Measurements from ENCODE around the gene SPATS2L.

Gene SPATS2L

GRCh38 chr2:200363279-200363678 lies 56.8 kb downstream of the SPATS2L start:
- H2AFZ ChIP-seq (ENCODE audit: low read depth, low read length, severe bottlenecking) = no peak overlapping the region

GRCh38 chr2:200364142-200364541 lies 57.6 kb downstream of the SPATS2L start:
- H3K9ac ChIP-seq (ENCODE audit: low read length) = no peak overlapping the region
- no peak for TF ChIP-seq EZH2phosphoT487 (conservative IDR thresholded peaks at IDR 0.05; ENCODE audit: low read length)
- TF ChIP-seq CTCF (IDR thresholded peaks at IDR 0.05; ENCODE audit: insufficient read depth, low read length, poor library complexity, severe bottlenecking) = no peak
- no peak overlapping the region for H3K4me2 ChIP-seq (ENCODE audit: low read depth, low read length, poor library complexity, severe bottlenecking)
- H3K9me3 ChIP-seq (ENCODE audit: insufficient read depth, low read length) = no peaks in the 10 kb centered on the region
- H3F3A ChIP-seq (ENCODE audit: insufficient read depth) = no peaks in the 10 kb centered on the region
- H2AFZ ChIP-seq (ENCODE audit: low read depth, low read length, severe bottlenecking) = no peak overlapping the region
- no peaks in the 10 kb centered on the region for H3K36me3 ChIP-seq (ENCODE audit: low read length)
- H3K79me2 ChIP-seq (ENCODE audit: insufficient read depth, low read length) = no peaks in the 10 kb centered on the region
- no peak overlapping the region for H3K4me3 ChIP-seq (ENCODE audit: insufficient read depth, low read length, poor library complexity, severe bottlenecking)
- no peaks in the 10 kb centered on the region for H3K9me2 ChIP-seq (replicated peaks; ENCODE audit: insufficient read depth, low read length)
- no peaks in the 10 kb centered on the region for H3K27me3 ChIP-seq (ENCODE audit: low read length)
- no peaks in the 10 kb centered on the region for H4K20me1 ChIP-seq (ENCODE audit: low read depth, low read length)
- H3K27ac ChIP-seq (ENCODE audit: low read depth, low read length) = no peak overlapping the region

More at GRCh38 chr2:200363279-200363678, 56.8 kb downstream of the SPATS2L start:
- TF ChIP-seq CTCF (IDR thresholded peaks at IDR 0.05; ENCODE audit: insufficient read depth, low read length, poor library complexity, severe bottlenecking) (no peak), EZH2phosphoT487 (conservative IDR thresholded peaks at IDR 0.05; ENCODE audit: low read length) (no peak)
- H3K27me3 ChIP-seq (ENCODE audit: low read length) = no peaks in the 10 kb centered on the region
- no peaks in the 10 kb centered on the region for H3K79me2 ChIP-seq (ENCODE audit: insufficient read depth, low read length)
- no peaks in the 10 kb centered on the region for H3K36me3 ChIP-seq (ENCODE audit: low read length)
- no peak overlapping the region for H3K9ac ChIP-seq (ENCODE audit: low read length)
- H3K27ac ChIP-seq (ENCODE audit: low read depth, low read length) = no peak overlapping the region
- no peak overlapping the region for H3K4me3 ChIP-seq (ENCODE audit: insufficient read depth, low read length, poor library complexity, severe bottlenecking)
- H3F3A ChIP-seq (ENCODE audit: insufficient read depth) = no peaks in the 10 kb centered on the region
- H4K20me1 ChIP-seq (ENCODE audit: low read depth, low read length) = no peaks in the 10 kb centered on the region
- no peaks in the 10 kb centered on the region for H3K9me2 ChIP-seq (replicated peaks; ENCODE audit: insufficient read depth, low read length)
- no peaks in the 10 kb centered on the region for H3K9me3 ChIP-seq (ENCODE audit: insufficient read depth, low read length)
- H3K4me2 ChIP-seq (ENCODE audit: low read depth, low read length, poor library complexity, severe bottlenecking) = no peak overlapping the region

GRCh38 chr2:200364620-200365019 lies 58.1 kb downstream of the SPATS2L start:
- Histone ChIP-seq H2AFZ (ENCODE audit: low read depth, low read length, severe bottlenecking) (no peak overlapping the region), H4K20me1 (ENCODE audit: low read depth, low read length) (no peaks in the 10 kb centered on the region), H3K9me3 (ENCODE audit: insufficient read depth, low read length) (no peaks in the 10 kb centered on the region), H3K36me3 (ENCODE audit: low read length) (no peaks in the 10 kb centered on the region), H3K27ac (ENCODE audit: low read depth, low read length) (no peak overlapping the region), H3K4me2 (ENCODE audit: low read depth, low read length, poor library complexity, severe bottlenecking) (no peak overlapping the region), H3K79me2 (ENCODE audit: insufficient read depth, low read length) (no peaks in the 10 kb centered on the region), H3K9me2 (replicated peaks; ENCODE audit: insufficient read depth, low read length) (no peaks in the 10 kb centered on the region), H3K9ac (ENCODE audit: low read length) (no peak overlapping the region), H3K4me3 (ENCODE audit: insufficient read depth, low read length, poor library complexity, severe bottlenecking) (no peak overlapping the region), H3K27me3 (ENCODE audit: low read length) (no peaks in the 10 kb centered on the region), H3F3A (ENCODE audit: insufficient read depth) (no peaks in the 10 kb centered on the region)
- TF ChIP-seq EZH2phosphoT487 (conservative IDR thresholded peaks at IDR 0.05; ENCODE audit: low read length) = no peak
- no peak for TF ChIP-seq CTCF (IDR thresholded peaks at IDR 0.05; ENCODE audit: insufficient read depth, low read length, poor library complexity, severe bottlenecking)
